Brain microvascular endothelial cell (primary cell): ENCODE results near the gene CELA3A.

Experiments used
- DNase-seq: peaks from one replicate; pipeline ENCODE4 v3.0.0-alpha.2; 2020
- H3K27ac ChIP-seq: fragments of 250-450 bp; sonication (Bioruptor Pico); 2 replicates; pipeline ENCODE4 v1.5.1; 2020; ENCODE audit warnings: mild to moderate bottlenecking, moderate library complexity
- H3K27me3 ChIP-seq: fragments of 250-450 bp; sonication (Bioruptor Pico); replicated peaks from 2 replicates; pipeline ENCODE4 v1.5.1; 2020; ENCODE audit warnings: mild to moderate bottlenecking
- H3K36me3 ChIP-seq: fragments of 250-450 bp; sonication (Bioruptor Pico); replicated peaks from 2 replicates; pipeline ENCODE4 v1.5.1; 2020; ENCODE audit warnings: mild to moderate bottlenecking
- H3K4me3 ChIP-seq: 2 replicates; pipeline ENCODE4 v1.5.1; 2011; ENCODE audit warnings: low read depth, mild to moderate bottlenecking, control low read depth, low read length, moderate library complexity
- CTCF ChIP-seq: IDR thresholded peaks from 2 replicates; pipeline ENCODE4 v1.5.1; 2011; ENCODE audit warnings: low read depth, mild to moderate bottlenecking, moderate library complexity, low read length, control low read depth, inconsistent platforms; ENCODE audit errors: missing control alignments
- in situ Hi-C: cut with HindIII; loops from 2 replicates; pipeline ENCODE4 v1.10.0; 2017; ENCODE audit warnings: low sequenced_read_pairs, low pct_ligation_motif_present

The CELA3A gene

GRCh38 chr1:22057861-22058260 is 56.4 kb downstream of the CELA3A start:
- no peak overlapping the region for H3K27ac ChIP-seq

More at GRCh38 chr1:22057861-22058260, 56.4 kb downstream of the CELA3A start:
- Histone ChIP-seq H3K36me3 (peaks cover 9% of the 10 kb centered on the region), H3K4me3 (no peak overlapping the region), H3K27me3 (no peaks in the 10 kb centered on the region)
- no peak for TF ChIP-seq CTCF
- in situ Hi-C loops: no loop called here
- DNase-seq: no peak
